NCI-H82 (cell line): Measurements from ENCODE around the gene ORC4.

ENCODE experiments used
- DNase-seq: peaks from one replicate; lab custom pipeline; 2025; lab: John Stamatoyannopoulos, UW

The ORC4 gene

DNA sequence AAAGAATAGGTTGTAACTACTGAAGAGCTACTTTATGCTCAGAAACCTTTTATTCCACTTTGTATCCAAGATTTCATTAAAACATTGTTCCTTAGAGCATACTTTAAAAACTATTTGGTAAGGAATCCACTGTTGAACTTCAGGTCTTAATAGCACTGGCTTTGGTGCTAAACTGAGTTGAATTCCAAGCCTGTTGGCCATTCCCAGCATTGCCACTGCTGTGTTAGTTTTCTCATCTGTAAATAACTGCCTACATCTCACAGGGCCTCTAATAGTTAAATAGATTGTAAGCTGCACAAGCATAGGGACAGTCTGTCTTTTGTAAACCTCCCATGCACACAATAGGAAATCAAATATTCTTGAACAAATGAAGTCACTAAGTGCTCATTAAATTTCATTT, 86.6 kb downstream of the ORC4 start:
- no peak for DNase-seq

DNA sequence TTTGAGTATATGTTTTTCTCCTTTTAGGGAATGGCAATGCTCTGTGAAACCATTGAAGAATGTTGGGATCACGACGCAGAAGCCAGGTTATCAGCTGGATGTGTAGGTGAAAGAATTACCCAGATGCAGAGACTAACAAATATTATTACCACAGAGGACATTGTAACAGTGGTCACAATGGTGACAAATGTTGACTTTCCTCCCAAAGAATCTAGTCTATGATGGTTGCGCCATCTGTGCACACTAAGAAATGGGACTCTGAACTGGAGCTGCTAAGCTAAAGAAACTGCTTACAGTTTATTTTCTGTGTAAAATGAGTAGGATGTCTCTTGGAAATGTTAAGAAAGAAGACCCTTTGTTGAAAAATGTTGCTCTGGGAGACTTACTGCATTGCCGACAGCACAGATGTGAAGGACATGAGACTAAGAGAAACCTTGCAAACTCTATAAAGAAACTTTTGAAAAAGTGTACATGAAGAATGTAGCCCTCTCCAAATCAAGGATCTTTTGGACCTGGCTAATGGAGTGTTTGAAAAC, 93.4 kb downstream of the ORC4 start:
- no peak for DNase-seq

DNA sequence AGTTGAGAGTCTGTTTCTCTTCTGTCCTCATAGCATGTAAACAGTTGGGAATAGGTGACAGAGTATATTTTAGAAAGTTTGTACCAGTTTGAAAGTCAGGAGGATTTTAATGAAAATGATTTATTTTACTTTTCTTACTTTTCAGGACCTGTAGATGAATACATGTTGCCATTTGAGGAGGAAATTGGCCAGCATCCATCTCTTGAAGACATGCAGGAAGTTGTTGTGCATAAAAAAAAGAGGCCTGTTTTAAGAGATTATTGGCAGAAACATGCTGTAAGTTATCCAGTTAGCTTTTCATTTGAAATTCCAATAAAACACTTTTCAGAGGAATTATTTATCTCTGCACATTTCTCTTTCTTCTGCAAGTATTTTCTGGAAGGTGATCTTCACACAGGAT, 94.7 kb downstream of the ORC4 start:
- DNase-seq, result no peak

DNA sequence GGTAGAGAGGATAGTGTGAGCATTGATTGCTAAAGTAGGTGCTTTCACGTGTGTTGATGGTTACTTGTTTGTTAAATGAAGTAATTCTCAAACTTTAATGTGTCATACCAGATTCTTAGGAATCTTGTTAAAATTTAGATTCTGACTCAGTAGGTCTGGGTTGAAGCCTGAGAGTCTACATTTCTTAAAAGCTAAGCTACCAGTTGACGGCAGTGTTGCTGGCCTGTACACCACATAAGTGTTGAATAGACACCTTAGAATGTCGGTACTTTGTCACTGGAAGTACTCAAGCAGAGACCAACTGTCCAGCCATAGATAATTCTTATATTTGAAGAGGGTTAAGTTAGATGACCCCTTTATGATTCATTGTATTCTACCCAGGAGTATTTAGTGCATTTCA, 95.9 kb downstream of the ORC4 start:
- no peak for DNase-seq

DNA sequence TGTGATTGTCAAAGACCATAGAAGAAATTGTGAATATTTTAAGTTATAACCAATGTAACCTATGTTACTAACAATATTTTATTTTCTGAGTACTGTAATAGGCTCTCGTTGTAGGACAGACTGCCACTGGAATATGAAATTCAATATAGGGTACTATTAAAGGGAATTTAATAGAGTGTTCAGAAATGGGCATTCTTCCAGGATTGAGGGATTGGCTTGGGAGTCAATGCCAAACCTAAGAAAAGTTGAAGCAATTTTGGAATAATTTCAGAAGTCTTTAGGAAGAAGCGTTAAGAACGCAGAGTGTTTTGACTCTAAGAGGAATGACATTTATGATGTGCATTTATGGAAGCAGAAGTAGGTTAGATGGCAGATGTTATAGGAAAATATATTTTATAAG, 96.7 kb downstream of the ORC4 start:
- DNase-seq, result no peak

DNA sequence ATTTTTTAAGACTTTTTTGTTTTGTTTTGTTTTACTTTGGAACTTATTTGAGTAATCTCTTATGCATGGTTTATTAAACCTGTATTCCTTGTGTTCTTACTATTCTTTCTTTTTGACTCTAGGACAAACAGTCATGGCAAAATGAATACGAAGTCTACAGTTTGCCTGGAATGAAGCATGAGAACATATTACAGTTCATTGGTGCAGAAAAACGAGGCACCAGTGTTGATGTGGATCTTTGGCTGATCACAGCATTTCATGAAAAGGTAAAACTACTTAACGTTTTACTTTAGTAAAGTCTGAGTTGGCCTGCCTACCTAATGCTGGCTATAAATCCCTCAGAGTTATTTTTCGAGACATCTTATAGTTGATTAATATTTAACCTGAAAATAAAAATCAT, 103.4 kb downstream of the ORC4 start:
- DNase-seq, result no peak

DNA sequence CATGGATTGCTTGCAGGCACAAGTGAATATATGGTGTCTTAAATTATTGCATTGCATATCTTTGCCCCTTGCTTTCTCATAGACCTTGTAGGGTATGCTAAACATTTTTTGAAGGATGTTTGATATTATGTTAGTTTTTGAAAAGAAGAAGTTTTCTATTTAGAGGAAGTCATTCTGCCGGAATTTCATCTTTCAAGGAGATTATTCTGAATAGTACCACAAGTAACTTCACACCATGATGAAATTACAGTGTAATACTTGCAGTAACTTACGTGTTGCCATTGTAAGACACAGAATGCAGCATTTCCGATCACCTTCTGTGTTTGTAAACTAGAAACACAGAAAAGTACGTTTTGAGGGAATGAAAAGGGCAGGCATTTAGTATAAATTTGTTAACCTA, 103.8 kb downstream of the ORC4 start:
- DNase-seq, result no peak

DNA sequence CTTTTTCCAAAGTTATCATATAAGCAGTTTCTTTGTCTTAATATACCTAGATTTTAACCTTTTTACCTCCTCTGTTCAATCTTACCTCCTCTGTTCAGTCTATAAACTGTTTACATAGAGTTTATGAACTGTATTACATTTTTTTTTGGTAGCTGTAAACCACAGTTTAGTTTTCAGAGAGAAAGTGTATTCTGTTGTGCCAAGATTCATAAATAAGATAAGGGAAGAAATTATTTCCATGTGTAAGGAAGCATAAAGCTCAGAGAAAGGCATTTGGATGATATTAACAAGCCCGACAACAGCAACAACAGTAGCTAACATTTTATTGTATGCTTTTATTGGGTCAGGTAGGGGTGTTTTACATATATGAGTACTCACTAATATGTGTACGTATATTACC, 104.5 kb downstream of the ORC4 start:
- no peak for DNase-seq

DNA sequence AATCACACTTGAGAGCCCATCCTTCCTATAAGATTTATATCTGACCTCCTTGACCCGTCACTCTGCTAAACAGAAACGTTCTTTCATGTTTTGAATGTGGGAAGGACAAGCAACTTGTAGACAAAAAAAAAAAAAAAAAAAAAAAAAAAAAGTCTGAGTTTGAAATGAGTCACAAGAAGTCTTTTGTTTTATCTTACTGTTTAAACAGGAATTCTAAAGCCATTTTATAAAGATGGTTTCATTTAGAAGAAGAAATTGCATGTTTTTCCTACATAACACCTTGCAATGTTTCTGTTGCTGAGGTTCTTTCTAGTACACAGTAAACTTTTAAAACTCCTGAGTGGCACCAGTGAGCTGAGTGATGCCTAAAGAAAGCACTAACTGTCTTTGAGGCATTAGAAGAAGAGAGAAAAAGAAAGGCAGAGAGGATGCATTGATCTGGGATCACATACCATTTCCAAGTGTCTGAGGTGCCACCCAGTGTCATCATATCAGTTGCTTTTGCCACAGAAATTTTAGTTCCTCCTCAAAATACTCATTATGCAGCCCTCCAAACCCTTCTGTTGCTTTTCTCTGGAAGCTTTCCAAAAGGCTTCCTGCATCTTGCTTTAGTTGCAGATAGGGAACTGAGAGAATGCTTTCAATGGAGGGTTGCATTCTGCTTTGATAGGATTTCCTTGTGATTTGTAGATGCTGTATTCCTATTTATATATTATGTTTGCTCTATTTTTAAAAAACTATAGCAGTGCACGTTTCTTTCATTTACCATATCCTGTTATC, 106.6 kb downstream of the ORC4 start:
- no peak for DNase-seq

DNA sequence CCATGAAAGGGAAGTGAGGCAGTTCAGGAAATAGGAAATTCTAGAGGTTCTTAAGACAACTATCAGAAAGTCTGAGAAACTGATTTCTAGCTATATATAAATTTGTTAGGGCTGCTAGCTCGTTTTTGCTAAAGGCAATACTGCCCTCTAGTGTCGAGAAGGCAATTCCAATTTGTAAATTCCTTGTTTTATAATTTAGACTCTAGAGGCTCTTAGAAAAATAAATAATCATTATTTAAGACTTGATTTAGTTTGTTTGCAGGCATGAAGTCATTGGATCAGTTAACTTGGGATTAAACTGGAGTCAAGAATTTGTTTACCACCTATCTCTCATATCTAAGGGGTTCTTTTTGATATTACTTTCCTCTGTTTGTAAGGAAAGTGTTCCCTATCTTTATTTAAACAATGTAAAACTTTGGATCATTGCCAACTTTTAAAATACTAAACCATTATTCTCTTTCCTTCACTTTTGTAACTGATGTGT, 109.5 kb downstream of the ORC4 start:
- DNase-seq, result peak; percentile 68

DNA sequence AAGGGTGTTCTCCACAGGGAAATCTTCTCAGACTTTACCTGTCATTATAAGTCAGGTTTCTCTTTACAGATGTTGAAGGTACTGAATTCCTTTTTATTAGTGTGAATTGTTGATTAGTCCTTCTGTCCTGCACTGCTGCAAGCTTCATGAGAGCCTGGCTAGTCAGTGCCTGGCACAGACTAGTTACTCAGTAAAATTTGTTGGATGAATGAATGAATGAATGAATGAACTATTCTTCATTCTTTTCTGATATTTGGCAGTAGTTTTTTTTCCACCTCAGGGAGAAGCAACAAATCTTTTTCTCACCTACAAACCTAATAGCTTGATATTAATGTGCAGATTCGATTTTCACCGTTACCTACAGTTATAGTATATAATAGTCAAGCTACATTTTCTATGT, 111.4 kb downstream of the ORC4 start:
- no peak for DNase-seq

DNA sequence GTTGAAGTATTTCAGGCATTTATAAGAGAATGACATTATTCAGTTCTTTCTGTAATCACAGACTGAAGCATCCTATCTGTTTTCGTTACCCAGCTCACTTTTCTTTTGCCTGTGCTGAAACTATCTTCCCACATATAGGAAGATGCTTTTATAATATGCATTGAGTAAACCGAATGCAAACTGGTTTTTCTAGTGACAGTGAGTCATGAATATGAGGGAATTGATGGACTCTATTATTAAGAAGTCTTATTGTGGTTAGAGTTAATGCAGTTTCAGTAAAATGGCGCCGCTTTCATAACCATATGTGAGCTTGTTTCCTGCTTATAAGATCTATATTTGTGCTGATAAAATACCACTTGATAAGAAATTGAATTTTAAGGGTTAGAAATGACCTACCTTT, 116.5 kb downstream of the ORC4 start:
- DNase-seq, result no peak

DNA sequence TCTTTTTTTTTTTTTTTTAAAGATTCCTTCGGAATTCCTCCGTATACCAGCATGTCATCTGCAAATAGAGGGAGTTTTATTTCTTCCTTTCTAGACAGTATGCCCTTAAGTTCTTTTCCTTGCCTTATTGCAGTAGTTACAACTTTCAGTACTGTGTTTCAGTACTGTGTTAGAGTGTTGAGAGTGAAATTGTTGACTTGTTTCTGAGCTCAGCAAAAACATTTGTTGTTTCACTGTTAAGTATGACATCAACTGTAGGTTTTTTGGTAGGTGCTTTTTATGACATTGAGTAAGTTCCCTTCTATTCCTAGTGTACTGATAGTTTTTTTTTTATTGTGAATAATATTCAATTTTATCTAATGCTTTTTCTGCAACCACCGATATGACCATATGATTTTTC, 131.9 kb downstream of the ORC4 start:
- no peak for DNase-seq

DNA sequence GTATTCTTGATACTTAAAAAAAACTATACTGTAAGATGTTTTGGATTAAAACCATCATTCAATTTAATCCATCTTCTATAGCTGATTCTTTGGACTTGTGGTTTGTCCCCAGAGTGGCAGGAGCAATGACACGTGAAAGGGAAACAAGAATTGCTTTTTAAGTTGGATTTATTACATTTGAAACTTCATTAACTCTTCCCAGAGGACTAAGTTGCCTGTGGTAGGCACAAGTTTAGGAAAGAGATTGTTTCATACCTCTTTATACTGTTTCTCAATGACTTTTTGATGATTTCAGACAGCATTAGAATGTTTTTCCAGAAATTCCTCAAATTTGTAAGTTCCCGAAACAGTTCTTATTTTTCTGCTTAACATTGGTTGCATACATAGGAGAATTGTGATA, 134.4 kb downstream of the ORC4 start:
- DNase-seq, result no peak

DNA sequence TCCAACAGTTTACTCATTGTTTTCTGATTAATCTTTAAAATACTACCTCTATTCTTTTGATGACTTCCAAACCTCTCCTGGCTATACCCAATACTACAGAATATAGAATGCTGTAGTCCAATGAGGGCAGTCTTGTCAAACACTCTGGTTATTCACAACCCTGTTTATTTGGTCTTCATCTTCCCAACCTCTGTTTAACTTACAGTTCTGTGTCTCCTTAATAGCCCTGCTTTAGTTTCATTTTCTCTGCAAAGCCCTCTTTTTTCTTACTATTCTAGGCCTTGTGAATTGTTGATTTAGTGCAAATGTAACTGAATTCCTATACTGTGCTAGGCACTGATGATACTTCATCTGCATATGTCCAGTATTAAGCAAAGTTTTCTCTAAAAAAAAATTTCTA, 135.7 kb downstream of the ORC4 start:
- DNase-seq, result no peak

DNA sequence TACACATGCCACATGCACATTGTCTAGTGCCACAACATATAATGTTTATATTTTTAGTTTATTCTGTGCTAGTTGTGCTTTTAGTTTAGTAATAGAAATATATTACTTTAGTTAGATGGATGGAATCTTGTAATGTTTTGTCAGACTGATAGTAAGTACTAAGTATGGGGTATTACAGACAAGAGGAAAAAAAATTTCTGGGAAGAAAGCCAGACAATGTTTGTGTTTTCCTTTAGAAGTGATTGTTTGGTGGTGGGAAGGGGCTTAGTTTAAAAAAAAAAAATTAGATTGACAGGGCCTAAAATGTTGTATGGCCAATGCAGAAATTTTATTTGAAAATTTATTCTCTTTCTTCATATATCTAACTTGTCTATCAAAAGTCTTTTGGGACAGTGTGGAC, 137.9 kb downstream of the ORC4 start:
- no peak for DNase-seq
